ENCODE data around the gene ARID5B. TPM values are rescaled to one million over a fixed set of nuclear protein-coding genes. Genes with fewer than 3 reads are reported as not detected.

ARID5B gene
- total RNA-seq, 1 experiment from 2014 or later = 2.3 TPM

- no peak for TF ChIP-seq EMX1 (CRISPR knock-in tag; IDR thresholded peaks at IDR 0.05)
- TF ChIP-seq OVOL2 (CRISPR knock-in tag; IDR thresholded peaks at IDR 0.05; ENCODE audit: borderline replicate concordance) = no peak
These were observed 152.4 kb downstream of the ARID5B start (continued) for GRCh38 chr10:62053860-62054259.

DNA sequence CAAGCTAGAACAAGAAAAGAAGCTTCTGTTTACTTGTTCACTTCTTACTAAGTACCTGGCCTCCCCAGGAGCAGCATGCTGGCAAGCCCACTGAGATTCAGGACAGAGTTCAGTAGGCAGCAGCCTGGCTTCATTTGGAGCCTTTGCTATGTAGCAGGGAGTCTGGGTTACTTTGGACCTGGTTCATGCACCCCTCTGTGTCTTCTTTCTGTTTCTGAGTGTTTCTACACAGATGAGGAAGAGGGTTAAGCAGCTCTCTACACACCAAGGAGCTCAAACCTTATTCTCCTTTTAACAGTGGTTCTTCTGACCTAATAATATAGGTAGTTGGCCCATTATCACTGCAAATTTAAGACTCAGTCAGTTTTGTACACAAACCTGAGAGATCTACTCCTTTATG is 152.9 kb downstream of the ARID5B start:
- no peak overlapping the region for H3K27ac Mint-ChIP-seq
- H3K36me3 Mint-ChIP-seq = peaks cover 3% of the 10 kb centered on the region; the same call in 1 of the 2 replicates
- DNase-seq (ENCODE audit: low spot score) (no peak), ATAC-seq (no peak)
- POLR2A ChIA-PET = interaction anchor here (1.0 kb wide), 1 partner anchor 53 kb away, joined by 3 read pairs; no protein-coding TSS in a partner anchor
- TF ChIP-seq CREB1 (CRISPR knock-in tag; IDR thresholded peaks at IDR 0.05) = no peak
- no peak for TF ChIP-seq TCF7 (CRISPR knock-in tag; IDR thresholded peaks at IDR 0.05; ENCODE audit: low read depth)
- TF ChIP-seq OVOL2 (CRISPR knock-in tag; IDR thresholded peaks at IDR 0.05; ENCODE audit: borderline replicate concordance) = no peak
- no peak for TF ChIP-seq ZBTB21 (CRISPR knock-in tag; IDR thresholded peaks at IDR 0.05; ENCODE audit: borderline replicate concordance)
- TF ChIP-seq EMX1 (CRISPR knock-in tag; IDR thresholded peaks at IDR 0.05) = no peak
- TF ChIP-seq NR3C1 (CRISPR knock-in tag; conservative IDR thresholded peaks at IDR 0.05; ENCODE audit: low read depth) = no peak
- TF ChIP-seq FOXJ3 (CRISPR knock-in tag; IDR thresholded peaks at IDR 0.05; ENCODE audit: borderline replicate concordance) = no peak
- no peak for TF ChIP-seq TP53 (CRISPR knock-in tag; IDR thresholded peaks at IDR 0.05)
- no peak for TF ChIP-seq TEAD1 (CRISPR knock-in tag; IDR thresholded peaks at IDR 0.05)
- no peak for TF ChIP-seq ZNF396 (CRISPR knock-in tag; IDR thresholded peaks at IDR 0.05; ENCODE audit: borderline replicate concordance)
- TF ChIP-seq GABPB1 (CRISPR knock-in tag; IDR thresholded peaks at IDR 0.05) = no peak
- TF ChIP-seq ZNF317 (CRISPR knock-in tag; IDR thresholded peaks at IDR 0.05; ENCODE audit: borderline replicate concordance, low read depth) = no peak
- TF ChIP-seq STAT6 (CRISPR knock-in tag; conservative IDR thresholded peaks at IDR 0.05; ENCODE audit: low read depth) = no peak
- no peak for TF ChIP-seq CTCF (IDR thresholded peaks at IDR 0.05)
- no peak for TF ChIP-seq JAZF1 (CRISPR knock-in tag; IDR thresholded peaks at IDR 0.05)
- no peak for TF ChIP-seq ZNF281 (CRISPR knock-in tag; IDR thresholded peaks at IDR 0.05)
- no peak for TF ChIP-seq MAX (CRISPR knock-in tag; IDR thresholded peaks at IDR 0.05)
- no peak for TF ChIP-seq ERG (CRISPR knock-in tag; IDR thresholded peaks at IDR 0.05)
- TF ChIP-seq RORB (CRISPR knock-in tag; IDR thresholded peaks at IDR 0.05) = no peak
- H3K9me3 Mint-ChIP-seq = peaks cover 8% of the 10 kb centered on the region; the same call in 1 of the 2 replicates
- peaks cover 29% of the 10 kb centered on the region for H3K4me1 Mint-ChIP-seq
- CTCF ChIA-PET = interaction anchor here (0.8 kb wide), 1 partner anchor 12 kb away, joined by 3 read pairs; no protein-coding TSS in a partner anchor
- H3K27me3 Mint-ChIP-seq (ENCODE audit: low read depth) = no peaks in the 10 kb centered on the region
- H3K4me3 Mint-ChIP-seq = no peak overlapping the region

Data from WTC11 (cell line).